Activated CD8-positive, alpha-beta T cell treated with anti-CD3 and anti-CD28 coated beads for 36 hours (primary cell): ENCODE results near the gene PRODH. TPM values are rescaled to one million over a fixed set of nuclear protein-coding genes. Genes with fewer than 3 reads are reported as not detected.
"Not testable (repeated sequence)": the region's sequence is repeated elsewhere in the genome, so short reads cannot be mapped to it uniquely, and the experiment has no call there.

ENCODE experiments used
- ATAC-seq: fragments of 200-7000 bp; cut with Tn5 transposase; one replicate; pipeline ENCODE4 v1.10.0; 2021; ENCODE audit warnings: mild to moderate bottlenecking, moderate library complexity
- CTCF ChIA-PET: fragments of 350-600 bp; sonication (Branson Sonifier 250); formaldehyde crosslinking; loops from one replicate; lab custom pipeline; 2021; ENCODE audit warnings: antibody characterized with exemption; lab: Charles Lee
- POLR2A ChIA-PET: fragments of 350-600 bp; sonication (Branson Sonifier 250); formaldehyde crosslinking; loops from one replicate; lab custom pipeline; 2021; ENCODE audit warnings: antibody characterized with exemption; lab: Charles Lee
- DNase-seq: peaks from one replicate; pipeline ENCODE4 v3.0.0-alpha.2; 2020
- H3K27ac Mint-ChIP-seq: one replicate; pipeline ENCODE4 v1.8.0; 2021; ENCODE audit warnings: mild to moderate bottlenecking, mixed read lengths
- H3K27me3 Mint-ChIP-seq: one replicate; pipeline ENCODE4 v1.8.0; 2021; ENCODE audit warnings: mixed read lengths
- H3K36me3 Mint-ChIP-seq: one replicate; pipeline ENCODE4 v1.8.0; 2021; ENCODE audit warnings: low read depth, mixed read lengths
- H3K4me1 Mint-ChIP-seq: one replicate; pipeline ENCODE4 v1.8.0; 2021; ENCODE audit warnings: low read depth, mixed read lengths
- H3K4me3 Mint-ChIP-seq: one replicate; pipeline ENCODE4 v1.8.0; 2021; ENCODE audit warnings: mild to moderate bottlenecking, moderate library complexity, mixed read lengths
- H3K9me3 Mint-ChIP-seq: one replicate; pipeline ENCODE4 v1.8.0; 2021; ENCODE audit warnings: mixed read lengths
- CTCF ChIP-seq: fragments of 200-600 bp; IDR thresholded peaks from one replicate; pipeline ENCODE4 v1.8.0; 2022; ENCODE audit warnings: antibody characterized with exemption, mild to moderate bottlenecking
- intact Hi-C: fragments of 100-400 bp; cut with micrococcal nuclease; formaldehyde crosslinking; loops from one replicate; pipeline ENCODE4 v1.10.0; 2022
- total RNA-seq, 2 experiments: library from RNA; stranded (reverse); gene quantifications; one replicate each; pipeline ENCODE4 v1.2.3, GENCODE V29; 2021

The PRODH gene
- total RNA-seq, 2 experiments from 2014 or later, result not detected

GRCh38 chr22:18974477-18975180 lies 38.5 kb upstream of the PRODH start:
- peaks cover 6% of the 10 kb centered on the region for H3K27me3 Mint-ChIP-seq
- H3K27ac Mint-ChIP-seq, result no peak overlapping the region
- intact Hi-C loops, result no loop called here
- TF ChIP-seq CTCF, result no peak
- H3K4me1 Mint-ChIP-seq, result peaks cover under 1% of the 10 kb centered on the region
- H3K4me3 Mint-ChIP-seq, result no peak overlapping the region
- DNase-seq (no peak), ATAC-seq (no peak)
- no peaks in the 10 kb centered on the region for H3K9me3 Mint-ChIP-seq
- ChIA-PET POLR2A (no interaction called here), CTCF (no interaction called here)
- H3K36me3 Mint-ChIP-seq, result no peaks in the 10 kb centered on the region

GRCh38 chr22:18973264-18974031 lies 37.4 kb upstream of the PRODH start:
- H3K9me3 Mint-ChIP-seq, result no peaks in the 10 kb centered on the region
- peaks cover 13% of the 10 kb centered on the region for H3K27me3 Mint-ChIP-seq
- POLR2A ChIA-PET, result no interaction called here
- no peak overlapping the region for H3K27ac Mint-ChIP-seq
- intact Hi-C loops, result no loop called here
- TF ChIP-seq CTCF, result no peak
- CTCF ChIA-PET, result no interaction called here
- DNase-seq (no peak), ATAC-seq (no peak)
- H3K4me3 Mint-ChIP-seq, result no peak overlapping the region
- no peaks in the 10 kb centered on the region for H3K36me3 Mint-ChIP-seq
- H3K4me1 Mint-ChIP-seq, result peaks cover 3% of the 10 kb centered on the region

- H3K9me3 Mint-ChIP-seq, ATAC-seq, H3K4me3 Mint-ChIP-seq, H3K36me3 Mint-ChIP-seq, POLR2A ChIA-PET, H3K4me1 Mint-ChIP-seq, intact Hi-C loops, H3K27ac Mint-ChIP-seq, DNase-seq, CTCF ChIA-PET: not testable (repeated sequence)
- H3K27me3 Mint-ChIP-seq, result peaks cover 13% of the 10 kb centered on the region
Measured at GRCh38 chr22:18972591-18972990, 36.5 kb upstream of the PRODH start.

GRCh38 chr22:18972029-18972428 lies 35.9 kb upstream of the PRODH start:
- CTCF ChIA-PET, POLR2A ChIA-PET, intact Hi-C loops, H3K36me3 Mint-ChIP-seq, H3K4me3 Mint-ChIP-seq, H3K9me3 Mint-ChIP-seq, ATAC-seq, H3K4me1 Mint-ChIP-seq, H3K27ac Mint-ChIP-seq, DNase-seq: not testable (repeated sequence)
- peaks cover 13% of the 10 kb centered on the region for H3K27me3 Mint-ChIP-seq

GRCh38 chr22:18971321-18971751 lies 35.2 kb upstream of the PRODH start:
- Mint-ChIP-seq H3K4me3 (no peak overlapping the region), H3K27me3 (peaks cover 13% of the 10 kb centered on the region), H3K27ac (no peak overlapping the region), H3K36me3 (no peaks in the 10 kb centered on the region), H3K9me3 (no peaks in the 10 kb centered on the region), H3K4me1 (peaks cover 3% of the 10 kb centered on the region)
- POLR2A ChIA-PET, result no interaction called here
- intact Hi-C loops, result no loop called here
- DNase-seq, result no peak
- ATAC-seq, result no peak
- CTCF ChIA-PET, result no interaction called here
- TF ChIP-seq CTCF, result no peak

- peaks cover 3% of the 10 kb centered on the region for H3K4me1 Mint-ChIP-seq
- H3K4me3 Mint-ChIP-seq, result no peak overlapping the region
- no peaks in the 10 kb centered on the region for H3K9me3 Mint-ChIP-seq
- ChIA-PET CTCF (no interaction called here), POLR2A (no interaction called here)
- H3K27me3 Mint-ChIP-seq, result peaks cover 13% of the 10 kb centered on the region
- intact Hi-C loops, result no loop called here
- no peaks in the 10 kb centered on the region for H3K36me3 Mint-ChIP-seq
- ATAC-seq (no peak), DNase-seq (no peak)
- no peak overlapping the region for H3K27ac Mint-ChIP-seq
- TF ChIP-seq CTCF, result no peak
Measured at GRCh38 chr22:18970948-18971315, 34.8 kb upstream of the PRODH start.
